CD4-positive, alpha-beta T cell (primary cell): ENCODE measurements around the gene DCLK1. TPM values are rescaled to one million over a fixed set of nuclear protein-coding genes. Genes with fewer than 3 reads are reported as not detected.

Source experiments
- ATAC-seq: fragments of 200-7000 bp; cut with Tn5 transposase; one replicate; pipeline ENCODE4 v1.10.0; 2022; ENCODE audit warnings: mild to moderate bottlenecking; ENCODE audit not compliant: poor library complexity
- CTCF ChIA-PET: fragments of 350-600 bp; sonication (Branson Sonifier 250); formaldehyde crosslinking; loops from one replicate; lab custom pipeline; 2021; ENCODE audit warnings: antibody characterized with exemption, inconsistent platforms; lab: Charles Lee
- POLR2A ChIA-PET: fragments of 350-600 bp; sonication (Branson Sonifier 250); formaldehyde crosslinking; loops from one replicate; lab custom pipeline; 2021; ENCODE audit warnings: antibody characterized with exemption, inconsistent platforms; lab: Charles Lee
- DNase-seq, 14 experiments: peaks; one replicate each; pipeline ENCODE4 v3.0.0-alpha.2; 2013 to 2020; ENCODE audit warnings: mixed read lengths in 2 of 14
- H3K27ac ChIP-seq, 2 donors: one replicate each; pipeline versions ENCODE4 v1.5.1 to v1.7.0; 2013; ENCODE audit warnings: low read length in 2 of 2, low read depth in 1 of 2, mild to moderate bottlenecking in 1 of 2
- H3K27me3 ChIP-seq, 2 experiments: 1 replicate in 1 of 2; 2 replicates in 1 of 2; pipeline versions ENCODE4 v1.6.1 to v1.7.0; 2013; ENCODE audit warnings: low read length in 2 of 2, control low read depth in 1 of 2, mild to moderate bottlenecking in 1 of 2, moderate library complexity in 1 of 2; ENCODE audit not compliant: insufficient read depth in 2 of 2, control insufficient read depth in 1 of 2
- H3K36me3 ChIP-seq: one replicate; pipeline ENCODE4 v1.6.1; 2013; ENCODE audit warnings: low read length, control low read depth; ENCODE audit not compliant: insufficient read depth
- H3K4me1 ChIP-seq: one replicate; pipeline ENCODE4 v1.6.1; 2013; ENCODE audit warnings: low read length, control low read depth; ENCODE audit not compliant: insufficient read depth
- H3K4me3 ChIP-seq: one replicate; pipeline ENCODE4 v1.5.1; 2013; ENCODE audit warnings: mild to moderate bottlenecking, low read length, moderate library complexity
- H3K9me3 ChIP-seq, 2 experiments: 1 replicate in 1 of 2; 2 replicates in 1 of 2; pipeline versions ENCODE4 v1.6.1 to v1.7.0; 2013; ENCODE audit warnings: low read length in 2 of 2, mild to moderate bottlenecking in 2 of 2, control low read depth in 1 of 2, moderate library complexity in 1 of 2; ENCODE audit not compliant: control insufficient read depth in 1 of 2, insufficient read depth in 1 of 2
- H3K27ac Mint-ChIP-seq: one replicate; pipeline ENCODE4 v1.8.0; 2020; ENCODE audit warnings: mixed read lengths
- H3K27me3 Mint-ChIP-seq: one replicate; pipeline ENCODE4 v1.8.0; 2021; ENCODE audit warnings: mixed read lengths
- H3K36me3 Mint-ChIP-seq: one replicate; pipeline ENCODE4 v1.8.0; 2021; ENCODE audit warnings: low read depth, mixed read lengths
- H3K4me1 Mint-ChIP-seq: one replicate; pipeline ENCODE4 v1.8.0; 2021; ENCODE audit warnings: low read depth, mixed read lengths
- H3K4me3 Mint-ChIP-seq: one replicate; pipeline ENCODE4 v1.8.0; 2020; ENCODE audit warnings: mild to moderate bottlenecking, mixed read lengths
- H3K9me3 Mint-ChIP-seq: one replicate; pipeline ENCODE4 v1.8.0; 2020; ENCODE audit warnings: mixed read lengths
- intact Hi-C, 2 experiments: fragments of 100-400 bp; cut with DNase I in 1 of 2; cut with micrococcal nuclease in 1 of 2; formaldehyde crosslinking; loops; one replicate each; pipeline versions ENCODE4 v1.15.1 to v1.9.0; 2023 to 2025; cut with DNase I, micrococcal nuclease
- total RNA-seq, 174 experiments: library from RNA in 2 of 174; stranded (reverse) in 2 of 174; gene quantifications; one replicate each; pipeline ENCODE4 v1.2.3 and lab custom pipeline; 2021 to 2026
- TF ChIP-seq, protein P1 (sequence below): fragments of 200-600 bp; IDR thresholded peaks from one replicate; pipeline ENCODE4 v1.8.0; 2022; ENCODE audit warnings: antibody characterized with exemption, mild to moderate bottlenecking

DCLK1 gene
- total RNA-seq, 2 experiments from 2014 or later: not detected

DNA sequence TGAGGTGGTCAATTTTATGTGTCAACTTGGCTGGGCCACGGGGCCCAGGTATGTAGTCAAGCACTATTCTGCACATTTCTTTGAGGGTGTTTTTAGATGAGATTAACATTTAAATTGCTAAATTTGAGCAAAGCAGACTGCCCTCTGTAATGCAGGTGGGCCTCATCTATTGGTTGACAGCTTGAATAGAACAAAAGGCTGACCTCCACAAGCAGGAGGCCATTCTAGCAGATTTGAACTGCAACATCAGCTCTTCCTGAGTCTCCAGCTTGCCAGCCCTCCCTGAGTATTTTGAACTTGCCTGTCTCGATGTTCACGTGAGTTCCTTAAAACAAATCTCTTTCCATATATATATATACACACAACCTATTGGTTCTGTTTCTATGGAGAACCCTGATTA lies 134.8 kb downstream of the DCLK1 start:
- Mint-ChIP-seq H3K27me3 (no peaks in the 10 kb centered on the region), H3K4me1 (no peaks in the 10 kb centered on the region)
- CTCF ChIA-PET: no interaction called here

GRCh38 chr13:35995136-35995535 lies 136.0 kb downstream of the DCLK1 start:
- CTCF ChIA-PET: no interaction called here
- ATAC-seq (no peak), DNase-seq (no peak)
- Mint-ChIP-seq H3K36me3 (no peaks in the 10 kb centered on the region), H3K4me1 (no peaks in the 10 kb centered on the region), H3K4me3 (no peak overlapping the region), H3K9me3 (no peaks in the 10 kb centered on the region), H3K27ac (no peak overlapping the region), H3K27me3 (no peaks in the 10 kb centered on the region)
- POLR2A ChIA-PET: no interaction called here
- no peaks in the 10 kb centered on the region for H3K4me1 ChIP-seq
- H3K9me3 ChIP-seq: no peaks in the 10 kb centered on the region
- H3K27me3 ChIP-seq: no peaks in the 10 kb centered on the region
- intact Hi-C loops: no loop called here
- H3K27ac ChIP-seq: no peak overlapping the region
- H3K36me3 ChIP-seq: no peaks in the 10 kb centered on the region
- TF ChIP-seq, protein P1, sequence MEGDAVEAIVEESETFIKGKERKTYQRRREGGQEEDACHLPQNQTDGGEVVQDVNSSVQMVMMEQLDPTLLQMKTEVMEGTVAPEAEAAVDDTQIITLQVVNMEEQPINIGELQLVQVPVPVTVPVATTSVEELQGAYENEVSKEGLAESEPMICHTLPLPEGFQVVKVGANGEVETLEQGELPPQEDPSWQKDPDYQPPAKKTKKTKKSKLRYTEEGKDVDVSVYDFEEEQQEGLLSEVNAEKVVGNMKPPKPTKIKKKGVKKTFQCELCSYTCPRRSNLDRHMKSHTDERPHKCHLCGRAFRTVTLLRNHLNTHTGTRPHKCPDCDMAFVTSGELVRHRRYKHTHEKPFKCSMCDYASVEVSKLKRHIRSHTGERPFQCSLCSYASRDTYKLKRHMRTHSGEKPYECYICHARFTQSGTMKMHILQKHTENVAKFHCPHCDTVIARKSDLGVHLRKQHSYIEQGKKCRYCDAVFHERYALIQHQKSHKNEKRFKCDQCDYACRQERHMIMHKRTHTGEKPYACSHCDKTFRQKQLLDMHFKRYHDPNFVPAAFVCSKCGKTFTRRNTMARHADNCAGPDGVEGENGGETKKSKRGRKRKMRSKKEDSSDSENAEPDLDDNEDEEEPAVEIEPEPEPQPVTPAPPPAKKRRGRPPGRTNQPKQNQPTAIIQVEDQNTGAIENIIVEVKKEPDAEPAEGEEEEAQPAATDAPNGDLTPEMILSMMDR: no peak
- H3K4me3 ChIP-seq: no peak overlapping the region

More for the DNA sequence above, 134.8 kb downstream of the DCLK1 start:
- H3K27ac Mint-ChIP-seq: no peak overlapping the region
- TF ChIP-seq, protein P1: no peak
- intact Hi-C loops: no loop called here
- no peaks in the 10 kb centered on the region for H3K9me3 ChIP-seq
- no peaks in the 10 kb centered on the region for H3K27me3 ChIP-seq
- no peak overlapping the region for H3K27ac ChIP-seq
- H3K36me3 Mint-ChIP-seq: no peaks in the 10 kb centered on the region
- POLR2A ChIA-PET: no interaction called here
- ATAC-seq (no peak), DNase-seq (no peak)
- H3K36me3 ChIP-seq: no peaks in the 10 kb centered on the region
- no peak overlapping the region for H3K4me3 Mint-ChIP-seq
- H3K9me3 Mint-ChIP-seq: no peaks in the 10 kb centered on the region
- no peak overlapping the region for H3K4me3 ChIP-seq
- H3K4me1 ChIP-seq: no peaks in the 10 kb centered on the region

DNA sequence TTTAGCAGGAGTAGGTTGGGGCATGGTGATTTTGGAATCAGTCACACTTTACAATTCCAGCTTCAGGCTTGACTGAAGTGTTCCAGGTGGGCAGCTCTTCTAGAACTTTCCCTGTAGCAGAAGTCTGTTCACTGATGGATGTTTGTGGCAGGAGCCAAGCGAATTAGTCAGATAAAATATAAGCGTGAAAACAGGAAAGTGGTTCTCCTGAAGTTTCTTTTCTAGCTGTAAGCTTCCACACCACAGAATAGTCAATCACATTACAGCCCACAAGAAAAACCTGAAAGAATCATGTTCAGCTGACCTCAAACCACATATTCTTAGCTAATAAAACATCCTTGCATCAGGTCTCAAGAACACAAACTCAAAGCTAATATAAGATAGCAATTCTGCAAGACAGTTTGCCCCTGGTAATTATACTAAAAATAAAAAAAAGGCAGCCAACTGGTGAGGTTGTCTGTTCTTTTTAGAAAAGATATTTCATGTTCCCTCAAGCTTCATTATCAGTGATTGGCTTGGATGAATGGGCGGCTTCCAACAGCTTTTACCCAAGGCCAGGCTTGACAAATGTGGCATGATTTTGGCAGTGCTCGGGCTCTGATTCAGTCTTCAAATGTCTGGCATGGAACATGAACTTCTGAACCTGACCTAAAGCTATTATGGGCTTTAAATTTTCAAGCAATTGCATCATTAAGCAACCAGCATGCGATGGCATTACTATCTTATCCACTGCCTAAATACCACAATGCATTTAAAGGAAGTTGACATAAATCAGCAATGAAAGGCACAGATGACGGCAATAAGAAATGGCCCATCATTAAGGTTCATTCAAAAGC lies 136.8 kb downstream of the DCLK1 start:
- H3K4me1 Mint-ChIP-seq: no peaks in the 10 kb centered on the region
- intact Hi-C loops: no loop called here
- ATAC-seq (no peak), DNase-seq (no peak)
- no peak overlapping the region for H3K4me3 Mint-ChIP-seq
- no peak overlapping the region for H3K4me3 ChIP-seq
- no peak overlapping the region for H3K27ac ChIP-seq
- ChIA-PET CTCF (no interaction called here), POLR2A (interaction anchor here (0.6 kb wide), 1 partner anchor 48 kb away, joined by 6 read pairs; no protein-coding TSS in a partner anchor)
- H3K9me3 Mint-ChIP-seq: no peaks in the 10 kb centered on the region
- no peaks in the 10 kb centered on the region for H3K27me3 Mint-ChIP-seq
- H3K27me3 ChIP-seq: no peaks in the 10 kb centered on the region
- H3K36me3 ChIP-seq: no peaks in the 10 kb centered on the region
- H3K9me3 ChIP-seq: no peaks in the 10 kb centered on the region
- H3K27ac Mint-ChIP-seq: no peak overlapping the region
- H3K36me3 Mint-ChIP-seq: no peaks in the 10 kb centered on the region
- no peaks in the 10 kb centered on the region for H3K4me1 ChIP-seq
- TF ChIP-seq, protein P1: no peak
